HepG2 (cell line): ENCODE data around the gene CA11. TPM values are rescaled to one million over a fixed set of nuclear protein-coding genes. Genes with fewer than 3 reads are reported as not detected.
A peak's percentile ranks its signal among the peaks of the same experiment; 100 is the strongest.

Source experiments
- HNF1B ChIP-seq: sonication (generic); formaldehyde crosslinking; IDR thresholded peaks from 2 replicates; pipeline ENCODE4 v1.5.1; 2020; ENCODE audit warnings: mild to moderate bottlenecking, moderate library complexity, missing genetic modification reagents
- MAFF ChIP-seq: IDR thresholded peaks from 2 replicates; pipeline ENCODE4 v1.6.1; 2011; ENCODE audit warnings: low read depth, low read length, improper control_type of control experiment
- SIN3A ChIP-seq: IDR thresholded peaks from 2 replicates; pipeline ENCODE4 v1.6.1; 2011; ENCODE audit warnings: low read depth, mild to moderate bottlenecking, control low read depth, low read length, borderline replicate concordance
- TRAFD1 ChIP-seq: sonication (generic); formaldehyde crosslinking; IDR thresholded peaks from 2 replicates; pipeline ENCODE4 v1.5.1; 2020; ENCODE audit warnings: missing genetic modification reagents, mild to moderate bottlenecking, borderline replicate concordance
- ZBTB21 ChIP-seq: sonication (generic); formaldehyde crosslinking; IDR thresholded peaks from 2 replicates; pipeline ENCODE4 v1.4.0; 2020; ENCODE audit warnings: missing genetic modification reagents
- ZC3H4 ChIP-seq: sonication (generic); formaldehyde crosslinking; IDR thresholded peaks from 2 replicates; pipeline ENCODE4 v1.4.0; 2020; ENCODE audit warnings: missing genetic modification reagents, borderline replicate concordance
- ZFP91 ChIP-seq: sonication (generic); formaldehyde crosslinking; IDR thresholded peaks from 2 replicates; pipeline ENCODE4 v1.9.0; 2022; ENCODE audit warnings: missing genetic modification reagents, mild to moderate bottlenecking, borderline replicate concordance
- ZGPAT ChIP-seq: IDR thresholded peaks from 2 replicates; pipeline ENCODE4 v1.6.1; 2016; ENCODE audit warnings: mild to moderate bottlenecking
- ZNF562 ChIP-seq: sonication (generic); formaldehyde crosslinking; IDR thresholded peaks from 2 replicates; pipeline ENCODE4 v1.8.0; 2022; ENCODE audit warnings: missing genetic modification reagents, borderline replicate concordance
- ZNF609 ChIP-seq: sonication (generic); formaldehyde crosslinking; IDR thresholded peaks from 2 replicates; pipeline ENCODE4 v1.4.0; 2020; ENCODE audit warnings: mild to moderate bottlenecking, missing genetic modification reagents, borderline replicate concordance
- ZNF615 ChIP-seq: sonication (generic); formaldehyde crosslinking; IDR thresholded peaks from 2 replicates; pipeline ENCODE4 v1.5.0; 2020; ENCODE audit warnings: mild to moderate bottlenecking, missing genetic modification reagents, borderline replicate concordance
- ZNF639 ChIP-seq: conservative IDR thresholded peaks from 2 replicates; pipeline ENCODE4 v1.6.1; 2018; ENCODE audit warnings: missing genetic modification reagents
- ZNF740 ChIP-seq: sonication (generic); formaldehyde crosslinking; IDR thresholded peaks from 2 replicates; pipeline ENCODE4 v1.4.0; 2020; ENCODE audit warnings: missing genetic modification reagents
- ZNF749 ChIP-seq: sonication (generic); formaldehyde crosslinking; IDR thresholded peaks from 2 replicates; pipeline ENCODE4 v1.8.0; 2022; ENCODE audit warnings: mild to moderate bottlenecking, missing genetic modification reagents, moderate library complexity, borderline replicate concordance
- ZNF891 ChIP-seq: sonication (generic); formaldehyde crosslinking; IDR thresholded peaks from 2 replicates; pipeline ENCODE4 v1.5.0; 2020; ENCODE audit warnings: mild to moderate bottlenecking, missing genetic modification reagents
- polyA plus RNA-seq, 8 experiments: library from polyadenylated mRNA; depleted of rRNA in 3 of 8; stranded (reverse) in 7 of 8; unstranded in 1 of 8; fragments of >200 nt; fragmentation: Illumina TruSeq in 4 of 8; extraction: Trizol in 4 of 8; gene quantifications; 2 replicates each; pipeline versions ENCODE4 v1.2.1 to v1.2.3, GENCODE V29; 2011 to 2016; ENCODE audit warnings: low read depth in 4 of 8, missing spikeins in 1 of 8, mixed read lengths in 1 of 8; ENCODE audit not compliant: insufficient read depth in 1 of 8
- total RNA-seq, 5 experiments: library from RNA; depleted of rRNA; stranded (reverse); fragments of >200 nt; fragmentation: Illumina TruSeq; extraction: Trizol; gene quantifications; 2 replicates each; pipeline ENCODE4 v1.2.3, GENCODE V29; 2016; ENCODE audit warnings: low read depth in 1 of 5

Gene CA11
- total and polyA plus RNA-seq, 2 of the 13 experiments (the other 11 are each of a cell fraction or from before 2014, with no cell fraction given): 0.41 to 0.58 TPM

- no peak for TF ChIP-seq ZNF615 (CRISPR knock-in tag)
- TF ChIP-seq SIN3A: no peak
- TF ChIP-seq ZFP91 (CRISPR knock-in tag): peak; percentile 54; the same call in 1 of the 2 replicates
- 0 out of 2 replicates have a peak, but pooled peaks have one; percentile 42 for TF ChIP-seq ZNF891 (CRISPR knock-in tag)
- TF ChIP-seq TRAFD1: no peak
- no peak for TF ChIP-seq ZNF562
- no peak for TF ChIP-seq MAFF
- TF ChIP-seq ZBTB21 (CRISPR knock-in tag): no peak
- no peak for TF ChIP-seq ZNF740 (CRISPR knock-in tag)
- no peak for TF ChIP-seq HNF1B
- TF ChIP-seq ZNF639 (CRISPR knock-in tag): no peak
- TF ChIP-seq ZGPAT (CRISPR knock-in tag): peak; percentile 50; the same call in 1 of the 2 replicates
- no peak for TF ChIP-seq ZNF749
- no peak for TF ChIP-seq ZC3H4 (CRISPR knock-in tag)
- TF ChIP-seq ZNF609 (CRISPR knock-in tag): no peak
Observed at GRCh38 chr19:48624067-48624594, 21.9 kb downstream of the CA11 start (continued).
